HepG2 (cell line): ENCODE results near the gene PDZD8. TPM values are rescaled to one million over a fixed set of nuclear protein-coding genes. Genes with fewer than 3 reads are reported as not detected.

Experiments
- ATAC-seq: fragments of 200-7000 bp; cut with Tn5 transposase; 3 replicates; pipeline ENCODE4 v1.9.1; 2020; ENCODE audit warnings: mild to moderate bottlenecking, moderate library complexity
- BruUV-seq: library from RNA; stranded (reverse); fragments of 400-500 nt; replicated peaks from 2 replicates; lab custom pipeline; 2021; lab: Mats Ljungman, UMichigan
- CTCF ChIA-PET: fragments of 300-600 bp; formaldehyde crosslinking; extraction: SDS; loops from one replicate; lab custom pipeline; 2021; ENCODE audit warnings: low total read pairs, inconsistent platforms, low intra/inter-chr PET ratio; lab: Yijun Ruan, JAX
- POLR2A ChIA-PET: fragments of 350-600 bp; sonication (Branson Sonifier 250); formaldehyde crosslinking; loops from one replicate; lab custom pipeline; 2020; ENCODE audit warnings: antibody characterized with exemption, inconsistent platforms; lab: Yijun Ruan, JAX
- DNase-seq: peaks from one replicate; pipeline ENCODE4 v3.0.0-alpha.2; 2015; ENCODE audit warnings: low spot score
- FAIRE-seq: peaks from 3 replicates; lab custom pipeline; 2011; peaks lifted over from hg19 to GRCh38; lab: Jason Lieb, UNC
- H2AFZ ChIP-seq: one replicate; pipeline ENCODE4 v1.6.1; 2011; ENCODE audit warnings: low read length, inconsistent platforms
- H3K27ac ChIP-seq: fragments of 300-600 bp; 3 replicates; pipeline ENCODE4 v1.8.0; 2011; ENCODE audit warnings: mixed run types, mild to moderate bottlenecking, mixed read lengths, low read length, inconsistent platforms; ENCODE audit not compliant: insufficient read depth; ENCODE audit errors: extremely low read length
- H3K27me3 ChIP-seq, 2 experiments: fragments of 200-600 bp in 1 of 2; 2 replicates in 1 of 2; 3 replicates in 1 of 2; pipeline versions ENCODE4 v1.6.0 to v1.8.0; 2011; ENCODE audit warnings: low read length in 2 of 2, mild to moderate bottlenecking in 2 of 2, moderate library complexity in 2 of 2, inconsistent platforms in 1 of 2; ENCODE audit not compliant: insufficient read depth in 2 of 2, control insufficient read depth in 1 of 2
- H3K36me3 ChIP-seq, 2 experiments: fragments of 200-600 bp in 1 of 2; replicated peaks in 1 of 2; 2 replicates in 1 of 2; 3 replicates in 1 of 2; pipeline versions ENCODE4 v1.5.1 to v1.8.0; 2011; ENCODE audit warnings: low read length in 2 of 2, inconsistent platforms in 1 of 2; ENCODE audit not compliant: insufficient read depth in 2 of 2, control insufficient read depth in 1 of 2
- H3K4me1 ChIP-seq: 2 replicates; pipeline ENCODE4 v1.5.1; 2012; ENCODE audit warnings: low read length, inconsistent platforms; ENCODE audit not compliant: insufficient read depth
- H3K4me2 ChIP-seq: 2 replicates; pipeline ENCODE4 v1.6.0; 2011; ENCODE audit warnings: low read depth, low read length, inconsistent platforms
- H3K4me3 ChIP-seq, 3 experiments: fragments of 200-600 bp in 1 of 3; sonication (generic), shearing (Covaris generic) in 1 of 3; replicated peaks in 1 of 3; 2 replicates each; pipeline ENCODE4 v1.5.1; 2011 to 2016; ENCODE audit warnings: low read length in 3 of 3, inconsistent platforms in 2 of 3, low read depth in 2 of 3, mild to moderate bottlenecking in 2 of 3, control low read depth in 1 of 3, mixed read lengths in 1 of 3; ENCODE audit not compliant: insufficient read depth in 1 of 3
- H3K79me2 ChIP-seq: one replicate; pipeline ENCODE4 v1.6.1; 2011; ENCODE audit warnings: low read length, inconsistent platforms; ENCODE audit not compliant: insufficient read depth
- H3K9ac ChIP-seq: 2 replicates; pipeline ENCODE4 v1.6.0; 2011; ENCODE audit warnings: mild to moderate bottlenecking, low read depth, low read length, inconsistent platforms; ENCODE audit not compliant: insufficient read depth
- H3K9me3 ChIP-seq: 2 replicates; pipeline ENCODE4 v1.5.1; 2012; ENCODE audit warnings: mild to moderate bottlenecking, low read length
- H4K20me1 ChIP-seq: 2 replicates; pipeline ENCODE4 v1.6.0; 2011; ENCODE audit warnings: inconsistent platforms, mild to moderate bottlenecking, low read length, moderate library complexity; ENCODE audit not compliant: insufficient read depth
- ATF1 ChIP-seq: IDR thresholded peaks from 2 replicates; pipeline ENCODE4 v1.6.1; 2016; ENCODE audit warnings: mild to moderate bottlenecking, control low read depth
- CCAR2 ChIP-seq: fragments of 200-400 bp; formaldehyde crosslinking; optimal IDR thresholded peaks from 2 replicates; pipeline ENCODE3; 2018; ENCODE audit warnings: low read depth, mild to moderate bottlenecking, low read length, moderate library complexity
- E2F1 ChIP-seq: sonication (generic); formaldehyde crosslinking; IDR thresholded peaks from 2 replicates; pipeline ENCODE4 v1.5.0; 2020; ENCODE audit warnings: missing genetic modification reagents
- FLYWCH1 ChIP-seq: sonication (generic); formaldehyde crosslinking; IDR thresholded peaks from 2 replicates; pipeline ENCODE4 v1.8.1; 2023; ENCODE audit warnings: mild to moderate bottlenecking, missing genetic modification reagents
- KDM3A ChIP-seq: IDR thresholded peaks from 2 replicates; pipeline ENCODE4 v1.6.1; 2018; ENCODE audit warnings: low read depth, missing compliant biosample characterization
- MAFG ChIP-seq: sonication (generic); formaldehyde crosslinking; IDR thresholded peaks from 2 replicates; pipeline ENCODE4 v1.5.1; 2020; ENCODE audit warnings: mild to moderate bottlenecking, missing genetic modification reagents
- NR2F2 ChIP-seq: IDR thresholded peaks from 2 replicates; pipeline ENCODE4 v1.6.1; 2012; ENCODE audit warnings: low read depth, inconsistent platforms, borderline replicate concordance
- PCBP1 ChIP-seq: fragments of 200-400 bp; formaldehyde crosslinking; IDR thresholded peaks from 2 replicates; pipeline ENCODE4 v1.6.1; 2017; ENCODE audit warnings: mild to moderate bottlenecking, low read depth, low read length, borderline replicate concordance
- RBM22 ChIP-seq: fragments of 200-400 bp; formaldehyde crosslinking; optimal IDR thresholded peaks from 2 replicates; pipeline ENCODE3; 2017; ENCODE audit warnings: mild to moderate bottlenecking, low read length, moderate library complexity
- SP2 ChIP-seq: sonication (generic); formaldehyde crosslinking; IDR thresholded peaks from 2 replicates; pipeline ENCODE4 v1.5.1; 2020; ENCODE audit warnings: mild to moderate bottlenecking, missing genetic modification reagents
- TFDP2 ChIP-seq: sonication (generic); formaldehyde crosslinking; IDR thresholded peaks from 2 replicates; pipeline ENCODE4 v1.4.0; 2020; ENCODE audit warnings: missing genetic modification reagents
- ZNF510 ChIP-seq: sonication (generic); formaldehyde crosslinking; IDR thresholded peaks from 2 replicates; pipeline ENCODE4 v1.4.0; 2020; ENCODE audit warnings: low read depth, mild to moderate bottlenecking, missing genetic modification reagents
- ZNF770 ChIP-seq: sonication (generic); formaldehyde crosslinking; IDR thresholded peaks from 2 replicates; pipeline ENCODE4 v1.5.0; 2020; ENCODE audit warnings: mild to moderate bottlenecking, missing genetic modification reagents
- WGBS: methylation state at CpG from one replicate; pipeline ENCODE4 v1.1.6; 2017; ENCODE audit warnings: low lambda C conversion rate; 5-methylcytosine and 5-hydroxymethylcytosine counted together
- in situ Hi-C: cut with HindIII; loops from 2 replicates; pipeline ENCODE4 v1.10.0; 2017; ENCODE audit warnings: low pct_unique_long_range_greater_than_20kb; ENCODE audit not compliant: extremely low pct_ligation_motif_present
- intact Hi-C: fragments of 100-400 bp; cut with micrococcal nuclease; formaldehyde crosslinking; loops from one replicate; pipeline ENCODE4 v1.10.0; 2022; ENCODE audit not compliant: unreplicated experiment
- polyA plus RNA-seq, 8 experiments: library from polyadenylated mRNA; depleted of rRNA in 3 of 8; stranded (reverse) in 7 of 8; unstranded in 1 of 8; fragments of >200 nt; fragmentation: Illumina TruSeq in 4 of 8; extraction: Trizol in 4 of 8; gene quantifications; 2 replicates each; pipeline versions ENCODE4 v1.2.1 to v1.2.3, GENCODE V29; 2011 to 2016; ENCODE audit warnings: low read depth in 4 of 8, missing spikeins in 1 of 8, mixed read lengths in 1 of 8; ENCODE audit not compliant: insufficient read depth in 1 of 8
- total RNA-seq, 5 experiments: library from RNA; depleted of rRNA; stranded (reverse); fragments of >200 nt; fragmentation: Illumina TruSeq; extraction: Trizol; gene quantifications; 2 replicates each; pipeline ENCODE4 v1.2.3, GENCODE V29; 2016; ENCODE audit warnings: low read depth in 1 of 5
- TF ChIP-seq, protein P1 (sequence below): sonication (generic); formaldehyde crosslinking; IDR thresholded peaks from 2 replicates; pipeline ENCODE4 v1.8.1; 2023; ENCODE audit warnings: missing genetic modification reagents, inconsistent platforms, borderline replicate concordance

Gene PDZD8
- total and polyA plus RNA-seq, 2 of the 13 experiments (the other 11 are each of a cell fraction or from before 2014, with no cell fraction given): 11.2 to 32.0 TPM

- Histone ChIP-seq H4K20me1 (no peaks in the 10 kb centered on the region), H2AFZ (no peak overlapping the region), H3K27me3 (no peaks in the 10 kb centered on the region), H3K4me3 (no peak overlapping the region), H3K36me3 (peaks cover 0 to 14% of the 10 kb centered on the region in 2 experiments; a peak in 3 of 5 replicates), H3K9ac (no peak overlapping the region), H3K9me3 (no peaks in the 10 kb centered on the region), H3K4me1 (no peaks in the 10 kb centered on the region), H3K79me2 (peaks cover 54% of the 10 kb centered on the region)
- 100% methylated on average over 2 of the region's 2 CpGs for WGBS
- intact Hi-C loops: no loop called here
- CTCF ChIA-PET: no interaction called here
- no TSS peak for BruUV-seq
- FAIRE-seq: no peak
- POLR2A ChIA-PET: no interaction called here
- TF ChIP-seq RBM22 (no peak), ZNF770 (peak; percentile 88), SP2 (CRISPR knock-in tag) (no peak)
- TF ChIP-seq, protein P1, sequence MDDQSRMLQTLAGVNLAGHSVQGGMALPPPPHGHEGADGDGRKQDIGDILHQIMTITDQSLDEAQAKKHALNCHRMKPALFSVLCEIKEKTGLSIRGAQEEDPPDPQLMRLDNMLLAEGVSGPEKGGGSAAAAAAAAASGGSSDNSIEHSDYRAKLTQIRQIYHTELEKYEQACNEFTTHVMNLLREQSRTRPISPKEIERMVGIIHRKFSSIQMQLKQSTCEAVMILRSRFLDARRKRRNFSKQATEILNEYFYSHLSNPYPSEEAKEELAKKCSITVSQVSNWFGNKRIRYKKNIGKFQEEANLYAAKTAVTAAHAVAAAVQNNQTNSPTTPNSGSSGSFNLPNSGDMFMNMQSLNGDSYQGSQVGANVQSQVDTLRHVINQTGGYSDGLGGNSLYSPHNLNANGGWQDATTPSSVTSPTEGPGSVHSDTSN (CRISPR knock-in tag): no peak
- TF ChIP-seq, all 625 proteins: peak for 1
- Histone ChIP-seq H3K27ac (no peak overlapping the region), H3K4me2 (no peak overlapping the region)
- ATAC-seq (no peak), DNase-seq (no peak)
- in situ Hi-C loops: no loop called here
Measured at GRCh38 chr10:117334066-117334465, 41.2 kb downstream of the PDZD8 start.

GRCh38 chr10:117327262-117327661, 48.0 kb downstream of the PDZD8 start:
- intact Hi-C loops: no loop called here
- TF ChIP-seq CCAR2 (no peak), FLYWCH1 (CRISPR knock-in tag) (no peak), PCBP1 (no peak), E2F1 (CRISPR knock-in tag) (no peak), NR2F2 (no peak), ZNF510 (CRISPR knock-in tag) (no peak), TFDP2 (CRISPR knock-in tag) (no peak), KDM3A (CRISPR knock-in tag) (no peak), ATF1 (CRISPR knock-in tag) (no peak), MAFG (CRISPR knock-in tag) (no peak)

More at GRCh38 chr10:117327262-117327661, 48.0 kb downstream of the PDZD8 start:
- ChIA-PET POLR2A (no interaction called here), CTCF (no interaction called here)
- DNase-seq: no peak
- H3K4me2 ChIP-seq: no peak overlapping the region
- H2AFZ ChIP-seq: no peak overlapping the region
- peaks cover 2 to 17% of the 10 kb centered on the region in 2 experiments; a peak in 3 of 5 replicates for H3K36me3 ChIP-seq
- peaks cover 47% of the 10 kb centered on the region for H3K79me2 ChIP-seq
- no peak overlapping the region for H3K27ac ChIP-seq
- no peak for ATAC-seq
- no peak overlapping the region for H3K9ac ChIP-seq
- no peak for FAIRE-seq
- no peaks in the 10 kb centered on the region for H3K4me1 ChIP-seq
- no peak overlapping the region for H3K4me3 ChIP-seq
- in situ Hi-C loops: no loop called here
- no peaks in the 10 kb centered on the region for H3K9me3 ChIP-seq
- no peaks in the 10 kb centered on the region for H4K20me1 ChIP-seq
- no peaks in the 10 kb centered on the region for H3K27me3 ChIP-seq
- no TSS peak for BruUV-seq
